DMS153 treated with DMSO at 0.1 percent for 48 hours (cell line): ENCODE data around the gene EXOC4.
"Not testable (repeated sequence)": the region's sequence is repeated elsewhere in the genome, so short reads cannot be mapped to it uniquely, and the experiment has no call there.

Experiments used
- DNase-seq: peaks from one replicate; lab custom pipeline; 2025; ENCODE audit not compliant: unreplicated experiment; lab: John Stamatoyannopoulos, UW

EXOC4 gene

GRCh38 chr7:133275008-133275407, 22.1 kb downstream of the EXOC4 start:
- DNase-seq = no peak

GRCh38 chr7:133275446-133276095, 22.7 kb downstream of the EXOC4 start:
- no peak for DNase-seq

DNA sequence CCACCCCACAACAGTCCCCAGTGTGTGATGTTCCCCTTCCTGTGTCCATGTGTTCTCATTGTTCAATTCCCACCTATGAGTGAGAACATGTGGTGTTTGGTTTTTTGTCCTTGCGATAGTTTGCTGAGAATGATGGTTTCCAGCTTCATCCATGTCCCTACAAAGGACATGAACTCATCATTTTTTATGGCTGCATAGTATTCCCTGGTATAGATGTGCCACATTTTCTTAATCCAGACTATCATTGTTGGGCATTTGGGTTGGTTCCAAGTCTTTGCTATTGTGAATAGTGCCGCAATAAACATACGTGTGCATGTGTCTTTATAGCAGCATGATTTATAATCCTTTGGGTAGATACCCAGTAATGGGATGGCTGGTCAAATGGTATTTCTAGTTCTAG, 26.1 kb downstream of the EXOC4 start:
- not testable (repeated sequence) for DNase-seq

DNA sequence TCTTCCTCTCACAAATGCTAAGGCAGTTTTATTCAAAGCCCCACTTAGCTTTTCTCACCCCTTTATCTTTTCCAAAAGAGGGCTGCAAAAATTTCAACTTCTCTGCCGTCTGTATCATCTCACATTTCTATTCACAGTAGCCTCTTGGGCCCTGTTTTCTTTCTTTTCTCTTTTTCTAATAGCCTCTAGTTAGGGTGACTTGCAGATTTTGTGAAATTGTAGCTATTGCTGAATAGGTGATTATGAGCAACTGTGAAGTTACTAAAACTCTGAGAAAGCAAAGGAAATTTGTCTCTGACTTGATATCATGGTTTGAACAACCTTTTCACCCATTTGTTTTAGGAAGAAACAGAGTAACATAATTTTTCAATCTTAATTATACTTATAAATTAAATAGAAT, 29.2 kb downstream of the EXOC4 start:
- no peak for DNase-seq

DNA sequence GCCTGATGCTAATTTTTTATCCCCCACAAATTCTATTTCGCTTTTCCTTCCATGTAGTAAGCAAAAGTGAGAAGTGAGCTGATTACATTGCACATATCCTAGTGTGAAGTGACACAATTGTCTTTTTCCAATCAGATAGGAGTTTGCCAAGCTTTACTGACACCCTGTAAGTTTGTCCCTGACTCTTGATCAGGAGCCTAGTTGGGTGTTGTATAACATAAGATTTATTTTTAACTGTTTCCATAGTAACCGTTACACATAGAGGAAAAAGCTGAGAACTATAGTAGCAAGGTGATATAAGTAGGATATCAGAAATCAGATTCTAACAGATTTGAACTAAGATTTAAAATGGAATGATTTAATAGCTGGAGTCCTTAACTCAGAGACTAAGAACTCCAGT, 31.2 kb downstream of the EXOC4 start:
- no peak for DNase-seq

DNA sequence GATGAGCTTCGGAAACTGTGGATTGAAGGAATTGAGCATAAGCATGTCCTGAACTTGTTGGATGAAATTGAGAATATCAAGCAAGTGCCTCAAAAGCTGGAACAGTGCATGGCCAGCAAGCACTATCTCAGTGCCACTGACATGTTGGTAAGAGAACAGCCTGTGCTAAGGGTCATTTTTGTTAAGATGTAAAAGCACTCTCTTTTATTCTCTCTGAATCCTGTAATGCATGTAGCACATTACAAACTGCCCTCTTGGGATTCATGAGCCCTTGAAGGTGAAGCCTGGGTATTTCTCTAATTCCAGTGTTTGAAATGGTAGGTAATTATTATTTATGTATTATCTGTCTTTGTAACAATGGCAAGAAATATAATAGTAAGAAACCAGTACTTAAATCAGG, 36.1 kb downstream of the EXOC4 start:
- DNase-seq = no peak

DNA sequence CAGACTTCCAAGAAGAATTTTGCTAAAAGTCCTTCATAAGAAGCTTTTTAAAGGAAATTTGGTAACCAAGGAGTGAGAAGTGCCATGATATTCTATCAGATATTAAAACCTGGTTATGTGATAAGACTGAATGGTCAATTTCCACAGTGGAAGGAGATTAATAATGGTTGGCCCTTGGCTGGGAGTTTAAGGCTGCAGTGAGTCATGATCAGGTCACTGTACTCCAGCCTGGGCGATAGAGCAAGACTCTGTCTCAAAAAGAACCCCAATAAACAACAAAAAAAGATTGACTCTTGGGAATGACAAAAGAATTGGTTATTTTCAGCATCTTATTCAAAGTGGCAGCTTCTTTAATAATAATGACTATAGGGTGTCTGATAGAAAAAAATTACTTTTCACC, 37.2 kb downstream of the EXOC4 start:
- no peak for DNase-seq

GRCh38 chr7:133290676-133291333, 37.9 kb downstream of the EXOC4 start:
- no peak for DNase-seq

- DNase-seq = no peak
These were observed 39.8 kb downstream of the EXOC4 start for GRCh38 chr7:133292631-133293030.

- DNase-seq = no peak
These were observed 40.7 kb downstream of the EXOC4 start for GRCh38 chr7:133293384-133294160.

- no peak for DNase-seq
These were observed 41.4 kb downstream of the EXOC4 start for GRCh38 chr7:133294234-133294633.

- DNase-seq = no peak
These were observed 42.6 kb downstream of the EXOC4 start for GRCh38 chr7:133295484-133295883.

GRCh38 chr7:133297093-133297492, 44.2 kb downstream of the EXOC4 start:
- no peak for DNase-seq

- DNase-seq = no peak
These were observed 45.2 kb downstream of the EXOC4 start for GRCh38 chr7:133298080-133298479.

DNA sequence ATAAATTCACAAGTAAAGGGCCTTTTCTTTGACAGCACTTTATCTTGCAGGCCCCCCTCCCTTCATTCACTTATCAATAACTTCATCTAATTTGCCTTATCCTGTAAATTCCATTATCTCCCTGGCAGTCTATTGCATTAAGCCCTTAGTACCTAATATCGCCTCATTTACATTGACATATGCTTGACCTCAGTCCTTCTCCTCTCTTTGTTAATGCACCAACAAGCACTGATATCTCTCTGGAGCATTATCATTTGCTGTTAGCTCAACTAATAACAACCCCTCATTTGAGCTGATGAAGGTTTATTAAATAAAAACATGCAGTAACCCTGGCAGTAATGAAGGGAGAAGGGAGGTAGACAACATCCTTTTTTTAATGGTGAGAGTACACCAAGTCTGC, 46.8 kb downstream of the EXOC4 start:
- no peak for DNase-seq

DNA sequence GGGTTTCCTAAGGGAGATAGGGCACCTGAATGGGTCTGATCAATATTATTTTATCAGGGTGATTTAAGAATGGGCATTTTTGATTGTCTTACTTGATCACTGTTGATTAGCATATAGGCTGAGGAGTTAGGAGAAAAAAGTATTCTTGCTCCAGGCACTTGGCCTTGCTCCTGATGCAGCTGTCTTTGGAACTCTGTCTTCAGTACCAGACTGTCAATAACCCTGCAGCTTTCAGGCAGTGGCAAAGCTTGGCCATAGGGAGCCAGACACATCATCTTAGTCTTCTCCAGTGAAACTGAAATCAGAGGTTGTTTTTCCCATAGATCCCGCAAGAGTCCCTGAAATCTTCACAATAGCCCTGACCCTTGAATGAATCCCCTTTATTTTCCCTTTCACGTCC, 47.2 kb downstream of the EXOC4 start:
- DNase-seq = no peak

DNA sequence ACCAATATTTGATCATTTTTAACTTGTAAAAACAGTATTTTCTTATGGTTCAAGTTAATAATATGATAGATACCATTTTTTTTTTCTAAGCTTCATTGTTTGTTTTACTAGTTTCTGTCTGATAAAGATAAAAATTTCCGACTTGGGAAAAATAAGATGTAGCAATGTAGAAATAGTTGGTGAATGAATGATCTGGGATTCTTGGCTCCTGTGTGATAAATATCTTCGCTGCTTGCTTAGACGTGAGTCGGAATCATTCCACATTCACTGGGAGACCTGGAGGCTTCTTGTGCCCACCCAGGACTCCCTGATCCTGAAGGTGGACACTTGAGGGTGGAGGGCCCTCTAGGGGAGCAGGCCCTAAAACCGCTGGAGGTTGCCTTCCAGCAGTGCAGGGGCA, 47.9 kb downstream of the EXOC4 start:
- DNase-seq = no peak

- no peak for DNase-seq
These were observed 48.6 kb downstream of the EXOC4 start for GRCh38 chr7:133301444-133301843.

DNA sequence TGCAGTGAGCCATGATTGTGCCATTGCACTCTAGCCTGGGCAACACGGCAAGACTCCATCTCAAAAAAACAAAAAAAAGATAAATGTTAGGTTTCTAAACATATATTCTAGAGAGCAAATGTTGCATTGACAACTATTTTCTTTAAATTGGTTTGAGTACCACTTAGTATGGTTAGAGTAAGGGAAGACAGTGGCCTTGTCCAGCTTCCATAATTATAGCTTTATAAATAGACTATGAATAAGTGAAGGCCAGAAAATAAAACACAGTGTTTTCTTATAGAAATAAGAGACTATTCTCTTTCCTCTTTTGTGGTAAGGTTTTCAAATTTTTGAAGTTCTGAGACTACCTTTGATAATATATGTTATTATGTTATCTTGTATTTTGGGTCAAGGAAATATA, 50.5 kb downstream of the EXOC4 start:
- no peak for DNase-seq

- no peak for DNase-seq
These were observed 51.1 kb downstream of the EXOC4 start for GRCh38 chr7:133303931-133304330.

GRCh38 chr7:133309333-133309732, 56.5 kb downstream of the EXOC4 start:
- no peak for DNase-seq

DNA sequence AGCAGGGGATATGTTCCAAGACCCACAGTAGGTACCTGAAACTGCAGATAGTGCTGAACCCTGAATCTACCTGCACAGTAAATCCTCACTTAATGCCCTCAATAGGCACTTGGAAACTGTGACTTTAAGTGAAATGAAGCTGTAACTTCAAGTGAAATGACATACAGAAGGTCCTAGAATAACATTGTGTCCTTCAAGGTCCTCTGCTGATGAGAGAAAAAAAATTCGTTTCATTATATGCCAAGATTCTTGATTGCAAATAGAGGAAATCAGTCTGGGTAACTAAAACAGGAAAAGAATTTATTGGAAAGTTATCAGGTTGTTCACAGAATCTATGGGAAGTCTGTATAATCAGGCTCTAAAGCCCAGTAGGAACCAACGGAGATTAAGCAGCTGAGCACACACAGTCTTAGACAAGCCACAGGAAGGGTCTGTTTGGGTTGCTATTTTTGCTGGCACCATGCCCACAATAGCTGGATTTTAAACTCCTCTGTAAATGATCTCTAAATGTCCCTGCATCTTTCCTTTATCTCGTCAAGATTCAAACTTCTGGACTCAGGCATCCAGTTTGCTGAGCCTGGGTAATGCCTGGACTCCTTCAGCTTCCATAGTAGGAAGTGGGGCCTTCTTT, 57.5 kb downstream of the EXOC4 start:
- no peak for DNase-seq
